OCI-LY1 (cell line): ENCODE measurements around the gene SVOPL.

Experiments used
- H2AFZ ChIP-seq: fragments of 200-600 bp; sonication (generic), shearing (Covaris generic); 2 replicates; pipeline ENCODE4 v1.6.0; 2014; ENCODE audit warnings: antibody characterized with exemption, mild to moderate bottlenecking, low read length
- H3F3A ChIP-seq: fragments of 200-600 bp; sonication (generic), shearing (Covaris generic); 2 replicates; pipeline ENCODE4 v1.6.0; 2014; ENCODE audit warnings: mild to moderate bottlenecking, antibody characterized with exemption, low read length, moderate library complexity; ENCODE audit not compliant: insufficient read depth
- H3K27ac ChIP-seq: fragments of 200-600 bp; sonication (generic); 2 replicates; pipeline ENCODE4 v1.5.1; 2014; ENCODE audit warnings: low read length, mixed run types, mild to moderate bottlenecking, low read depth; ENCODE audit not compliant: poor library complexity, severe bottlenecking
- H3K27me3 ChIP-seq: fragments of 200-600 bp; sonication (generic); 2 replicates; pipeline ENCODE4 v1.6.0; 2014; ENCODE audit warnings: antibody characterized with exemption, mild to moderate bottlenecking, low read length, moderate library complexity; ENCODE audit not compliant: insufficient read depth
- H3K36me3 ChIP-seq: fragments of 200-600 bp; sonication (generic); 2 replicates; pipeline ENCODE4 v1.6.1; 2014; ENCODE audit warnings: mild to moderate bottlenecking, antibody characterized with exemption, low read length, moderate library complexity, mixed read lengths; ENCODE audit not compliant: insufficient read depth
- H3K4me1 ChIP-seq: fragments of 200-600 bp; sonication (generic); 2 replicates; pipeline ENCODE4 v1.5.1; 2014; ENCODE audit warnings: mild to moderate bottlenecking, low read length, moderate library complexity; ENCODE audit not compliant: insufficient read depth, severe bottlenecking
- H3K4me2 ChIP-seq: fragments of 200-600 bp; sonication (generic), shearing (Covaris generic); 2 replicates; pipeline ENCODE4 v1.6.1; 2014; ENCODE audit warnings: low read length
- H3K4me3 ChIP-seq: fragments of 200-600 bp; sonication (generic); 2 replicates; pipeline ENCODE4 v1.5.1; 2014; ENCODE audit warnings: low read length, low read depth, mild to moderate bottlenecking, mixed read lengths; ENCODE audit not compliant: poor library complexity, severe bottlenecking
- H3K79me2 ChIP-seq: fragments of 200-600 bp; shearing (Covaris generic); 2 replicates; pipeline ENCODE4 v1.6.1; 2016; ENCODE audit warnings: mixed run types, low read length, mixed read lengths; ENCODE audit not compliant: insufficient read depth
- H3K9ac ChIP-seq: fragments of 200-600 bp; sonication (generic), shearing (Covaris generic); 2 replicates; pipeline ENCODE4 v1.6.1; 2014; ENCODE audit warnings: mild to moderate bottlenecking, low read length, mixed read lengths
- H3K9me2 ChIP-seq: fragments of 200-600 bp; sonication (generic), shearing (Covaris generic); 2 replicates; pipeline ENCODE4 v1.6.1; 2014; ENCODE audit warnings: low read depth, mild to moderate bottlenecking, low read length, mixed read lengths
- H3K9me3 ChIP-seq: fragments of 200-600 bp; shearing (Covaris generic); 2 replicates; pipeline ENCODE4 v1.6.1; 2014; ENCODE audit warnings: low read length, mixed read lengths
- H4K20me1 ChIP-seq: fragments of 200-600 bp; sonication (generic), shearing (Covaris generic); 2 replicates; pipeline ENCODE4 v1.6.0; 2016; ENCODE audit warnings: mild to moderate bottlenecking, low read length; ENCODE audit not compliant: insufficient read depth
- EZH2 ChIP-seq: fragments of 200-600 bp; sonication (generic), shearing (Covaris generic); IDR thresholded peaks from 2 replicates; pipeline ENCODE4 v1.8.0; 2017; ENCODE audit warnings: borderline replicate concordance, mixed run types, mild to moderate bottlenecking, antibody characterized with exemption, low read length, moderate library complexity, mixed read lengths
- TF ChIP-seq, protein P1 (sequence below): fragments of 200-600 bp; sonication (generic), shearing (Covaris generic); IDR thresholded peaks from 2 replicates; pipeline ENCODE4 v1.5.1; 2017; ENCODE audit warnings: mild to moderate bottlenecking, antibody characterized with exemption, low read length, moderate library complexity, mixed read lengths

The SVOPL gene

DNA sequence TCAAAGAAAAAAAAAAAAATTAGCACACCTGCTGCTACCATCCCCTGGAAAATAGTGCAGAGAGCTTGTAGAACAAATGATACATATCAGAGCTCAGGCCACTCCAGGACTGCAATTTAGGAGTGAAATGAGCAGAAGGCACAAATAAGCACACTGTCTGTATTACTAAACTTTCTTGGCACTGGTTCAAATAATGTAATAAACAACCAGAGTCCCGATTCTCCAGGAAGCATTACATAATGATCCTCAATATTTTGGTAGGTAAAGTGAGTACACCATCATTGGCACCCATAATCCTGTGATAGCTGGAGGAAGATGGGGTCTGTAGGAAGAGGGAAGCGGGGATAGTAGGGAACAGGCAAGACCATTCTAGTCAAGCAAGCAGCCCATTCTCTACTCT is 74.3 kb downstream of the SVOPL start:
- Histone ChIP-seq H3K36me3 (no peaks in the 10 kb centered on the region), H3K4me2 (no peak overlapping the region), H3K4me1 (no peaks in the 10 kb centered on the region), H2AFZ (no peak overlapping the region), H3K79me2 (no peaks in the 10 kb centered on the region), H3F3A (no peaks in the 10 kb centered on the region), H3K9ac (no peak overlapping the region), H3K9me2 (no peaks in the 10 kb centered on the region), H3K9me3 (no peaks in the 10 kb centered on the region), H4K20me1 (no peaks in the 10 kb centered on the region), H3K27me3 (no peaks in the 10 kb centered on the region), H3K27ac (no peak overlapping the region), H3K4me3 (no peak overlapping the region)
- TF ChIP-seq, protein P1, sequence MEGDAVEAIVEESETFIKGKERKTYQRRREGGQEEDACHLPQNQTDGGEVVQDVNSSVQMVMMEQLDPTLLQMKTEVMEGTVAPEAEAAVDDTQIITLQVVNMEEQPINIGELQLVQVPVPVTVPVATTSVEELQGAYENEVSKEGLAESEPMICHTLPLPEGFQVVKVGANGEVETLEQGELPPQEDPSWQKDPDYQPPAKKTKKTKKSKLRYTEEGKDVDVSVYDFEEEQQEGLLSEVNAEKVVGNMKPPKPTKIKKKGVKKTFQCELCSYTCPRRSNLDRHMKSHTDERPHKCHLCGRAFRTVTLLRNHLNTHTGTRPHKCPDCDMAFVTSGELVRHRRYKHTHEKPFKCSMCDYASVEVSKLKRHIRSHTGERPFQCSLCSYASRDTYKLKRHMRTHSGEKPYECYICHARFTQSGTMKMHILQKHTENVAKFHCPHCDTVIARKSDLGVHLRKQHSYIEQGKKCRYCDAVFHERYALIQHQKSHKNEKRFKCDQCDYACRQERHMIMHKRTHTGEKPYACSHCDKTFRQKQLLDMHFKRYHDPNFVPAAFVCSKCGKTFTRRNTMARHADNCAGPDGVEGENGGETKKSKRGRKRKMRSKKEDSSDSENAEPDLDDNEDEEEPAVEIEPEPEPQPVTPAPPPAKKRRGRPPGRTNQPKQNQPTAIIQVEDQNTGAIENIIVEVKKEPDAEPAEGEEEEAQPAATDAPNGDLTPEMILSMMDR, result no peak

DNA sequence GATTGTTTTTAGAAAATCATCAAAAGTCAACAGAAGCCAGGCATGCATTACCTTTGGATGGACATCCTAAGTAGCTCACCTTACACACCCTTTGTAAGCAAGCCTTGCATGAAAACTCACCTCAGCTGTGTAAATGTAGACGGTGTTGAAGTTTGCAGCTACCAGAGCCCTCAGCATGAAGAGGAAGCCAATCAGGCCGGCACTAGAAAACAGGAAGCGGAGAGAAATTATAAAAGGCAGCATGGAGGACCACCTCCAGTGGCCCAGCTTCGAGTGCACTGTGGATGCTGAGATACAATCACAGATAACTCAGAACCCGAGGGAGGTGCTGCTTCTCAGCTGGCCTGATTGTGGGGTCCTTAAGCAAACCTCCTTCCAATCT is 75.3 kb downstream of the SVOPL start:
- Histone ChIP-seq H4K20me1 (no peaks in the 10 kb centered on the region), H3K4me3 (no peak overlapping the region), H3K9me2 (no peaks in the 10 kb centered on the region), H3K36me3 (no peaks in the 10 kb centered on the region), H3F3A (no peaks in the 10 kb centered on the region), H3K27ac (no peak overlapping the region), H3K79me2 (no peaks in the 10 kb centered on the region), H3K4me1 (no peaks in the 10 kb centered on the region), H2AFZ (no peak overlapping the region), H3K9ac (no peak overlapping the region), H3K4me2 (no peak overlapping the region), H3K9me3 (no peaks in the 10 kb centered on the region), H3K27me3 (no peaks in the 10 kb centered on the region)
- TF ChIP-seq, protein P1, result no peak
- TF ChIP-seq EZH2, result no peak

DNA sequence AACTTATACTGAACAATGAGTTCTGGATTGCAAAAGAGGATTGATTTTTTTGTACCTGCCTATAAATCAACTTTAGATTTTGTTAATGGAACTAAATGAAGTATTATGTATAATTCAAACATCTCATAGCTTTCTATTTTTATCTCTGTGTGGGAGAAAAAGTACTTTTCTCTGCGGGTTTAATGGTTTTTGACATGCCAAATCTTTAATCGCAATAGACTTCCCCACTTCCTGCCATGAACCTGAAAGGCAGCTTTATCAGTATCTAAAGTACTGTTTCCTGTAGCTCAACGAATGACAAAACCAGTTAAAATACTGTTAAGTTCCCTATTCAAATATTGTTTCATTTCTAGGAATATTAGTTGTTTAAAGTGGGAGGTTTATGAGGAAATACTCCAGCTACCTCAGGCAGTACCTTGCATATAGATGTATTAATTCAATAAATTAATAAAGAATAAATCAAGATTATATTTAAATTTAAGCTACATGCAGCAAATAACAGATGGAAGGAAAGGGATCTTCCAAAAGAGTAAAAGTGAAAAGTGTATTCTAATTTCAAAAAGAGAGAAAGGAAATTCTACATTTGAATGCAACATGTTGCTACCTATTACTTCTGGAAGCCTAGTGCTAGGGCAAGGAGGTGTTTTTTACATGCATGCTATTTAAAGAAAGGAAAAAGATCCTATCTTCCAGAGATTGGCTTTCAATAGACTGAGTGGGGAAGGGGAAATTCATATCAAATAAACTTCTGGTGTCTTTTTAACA is 75.9 kb downstream of the SVOPL start:
- Histone ChIP-seq H3K79me2 (no peaks in the 10 kb centered on the region), H3K36me3 (no peaks in the 10 kb centered on the region), H3K4me1 (no peaks in the 10 kb centered on the region), H3F3A (no peaks in the 10 kb centered on the region), H3K4me2 (no peak overlapping the region), H3K9me3 (no peaks in the 10 kb centered on the region), H3K9me2 (no peaks in the 10 kb centered on the region), H3K9ac (no peak overlapping the region), H2AFZ (no peak overlapping the region), H4K20me1 (no peaks in the 10 kb centered on the region), H3K27me3 (no peaks in the 10 kb centered on the region), H3K4me3 (no peak overlapping the region), H3K27ac (no peak overlapping the region)
- TF ChIP-seq EZH2, result no peak
- TF ChIP-seq, protein P1, result no peak
